ENCODE measurements around the gene ATOH8. TPM values are rescaled to one million over a fixed set of nuclear protein-coding genes. Genes with fewer than 3 reads are reported as not detected.
A peak's percentile ranks its signal among the peaks of the same experiment; 100 is the strongest.

The ATOH8 gene
- total and polyA plus RNA-seq, 4 experiments from 2014 or later, result not detected

- Histone ChIP-seq H3K4me1 (ENCODE audit: insufficient read depth, low read length) (no peaks in the 10 kb centered on the region), H3K9me3 (ENCODE audit: control insufficient read depth in 1 of 2, low read length in 2 of 2) (no peaks in the 10 kb centered on the region), H3K27me3 (ENCODE audit: insufficient read depth, low read length) (no peaks in the 10 kb centered on the region), H3K4me3 (ENCODE audit: low read length in 2 of 2) (no peak overlapping the region), H3K36me3 (ENCODE audit: insufficient read depth, low read length) (no peaks in the 10 kb centered on the region), H3K27ac (ENCODE audit: low read depth, low read length) (no peak overlapping the region)
- ChIA-PET CTCF (ENCODE audit: partially characterized antibody) (no interaction called here), POLR2A (ENCODE audit: partially characterized antibody) (no interaction called here)
- intact Hi-C loops (cut with micrococcal nuclease), result no loop called here
- Mint-ChIP-seq H3K9me3 (no peaks in the 10 kb centered on the region), H3K27me3 (peaks cover 0 to 4% of the 10 kb centered on the region in 2 donors), H3K27ac (no peak overlapping the region), H3K4me1 (peaks cover 0 to 5% (median 1%) of the 10 kb centered on the region in 4 donors), H3K4me3 (peak overlapping the region in 1 of 8 donors; percentile 58), H3K36me3 (no peaks in the 10 kb centered on the region)
- no peak for DNase-seq
Measured at GRCh38 chr2:85785027-85785822, 31.4 kb downstream of the ATOH8 start.

GRCh38 chr2:85785871-85786270 lies 32.1 kb downstream of the ATOH8 start:
- H3K27ac Mint-ChIP-seq, result peak overlapping the region in 1 of 7 donors; percentile 60

GRCh38 chr2:85786444-85786843 lies 32.7 kb downstream of the ATOH8 start:
- no peaks in the 10 kb centered on the region for H3K27me3 ChIP-seq (ENCODE audit: insufficient read depth, low read length)
- ChIA-PET POLR2A (ENCODE audit: partially characterized antibody) (no interaction called here), CTCF (ENCODE audit: partially characterized antibody) (interaction anchor here (1.1 kb wide), 1 partner anchor 10 kb away, joined by 4 read pairs; no protein-coding TSS in a partner anchor)
- H3K4me3 ChIP-seq (ENCODE audit: low read length in 2 of 2), result no peak overlapping the region
- intact Hi-C loops (cut with micrococcal nuclease), result no loop called here
- no peak overlapping the region for H3K27ac ChIP-seq (ENCODE audit: low read depth, low read length)
- no peaks in the 10 kb centered on the region for H3K9me3 ChIP-seq (ENCODE audit: control insufficient read depth in 1 of 2, low read length in 2 of 2)
- no peaks in the 10 kb centered on the region for H3K36me3 ChIP-seq (ENCODE audit: insufficient read depth, low read length)
- no peak for DNase-seq
- H3K27me3 Mint-ChIP-seq, result peaks cover 0 to 7% of the 10 kb centered on the region in 2 donors
- no peaks in the 10 kb centered on the region for H3K4me1 ChIP-seq (ENCODE audit: insufficient read depth, low read length)
- no peaks in the 10 kb centered on the region for H3K36me3 Mint-ChIP-seq
- no peak overlapping the region for H3K4me3 Mint-ChIP-seq
- peak overlapping the region in 1 of 7 donors; percentile 60 for H3K27ac Mint-ChIP-seq
- peaks cover 0 to 5% (median 1%) of the 10 kb centered on the region in 4 donors for H3K4me1 Mint-ChIP-seq
- H3K9me3 Mint-ChIP-seq, result no peaks in the 10 kb centered on the region

More at GRCh38 chr2:85785871-85786270, 32.1 kb downstream of the ATOH8 start:
- Histone ChIP-seq H3K27me3 (ENCODE audit: insufficient read depth, low read length) (no peaks in the 10 kb centered on the region), H3K9me3 (ENCODE audit: control insufficient read depth in 1 of 2, low read length in 2 of 2) (no peaks in the 10 kb centered on the region), H3K4me3 (ENCODE audit: low read length in 2 of 2) (no peak overlapping the region), H3K4me1 (ENCODE audit: insufficient read depth, low read length) (no peaks in the 10 kb centered on the region), H3K27ac (ENCODE audit: low read depth, low read length) (no peak overlapping the region), H3K36me3 (ENCODE audit: insufficient read depth, low read length) (no peaks in the 10 kb centered on the region)
- Mint-ChIP-seq H3K4me3 (no peak overlapping the region), H3K36me3 (no peaks in the 10 kb centered on the region), H3K9me3 (no peaks in the 10 kb centered on the region), H3K27me3 (peaks cover 0 to 4% of the 10 kb centered on the region in 2 donors), H3K4me1 (peaks cover 0 to 5% (median 1%) of the 10 kb centered on the region in 4 donors)
- POLR2A ChIA-PET (ENCODE audit: partially characterized antibody), result no interaction called here
- intact Hi-C loops (cut with micrococcal nuclease), result no loop called here
- CTCF ChIA-PET (ENCODE audit: partially characterized antibody), result interaction anchor here (1.1 kb wide), 1 partner anchor 10 kb away, joined by 4 read pairs; no protein-coding TSS in a partner anchor
- no peak for DNase-seq

- intact Hi-C loops (cut with micrococcal nuclease), result no loop called here
- ChIA-PET POLR2A (ENCODE audit: partially characterized antibody) (no interaction called here), CTCF (ENCODE audit: partially characterized antibody) (interaction anchor here (1.1 kb wide), 1 partner anchor 11 kb away, joined by 4 read pairs; no protein-coding TSS in a partner anchor)
- Histone ChIP-seq H3K27me3 (ENCODE audit: insufficient read depth, low read length) (no peaks in the 10 kb centered on the region), H3K36me3 (ENCODE audit: insufficient read depth, low read length) (no peaks in the 10 kb centered on the region), H3K9me3 (ENCODE audit: control insufficient read depth in 1 of 2, low read length in 2 of 2) (no peaks in the 10 kb centered on the region), H3K4me1 (ENCODE audit: insufficient read depth, low read length) (no peaks in the 10 kb centered on the region), H3K4me3 (ENCODE audit: low read length in 2 of 2) (no peak overlapping the region), H3K27ac (ENCODE audit: low read depth, low read length) (no peak overlapping the region)
- Mint-ChIP-seq H3K36me3 (no peaks in the 10 kb centered on the region), H3K27ac (no peak overlapping the region), H3K4me1 (peaks cover 0 to 5% (median 1%) of the 10 kb centered on the region in 4 donors), H3K27me3 (peaks cover 0 to 10% of the 10 kb centered on the region in 2 donors), H3K9me3 (no peaks in the 10 kb centered on the region), H3K4me3 (no peak overlapping the region)
- no peak for DNase-seq
Measured at GRCh38 chr2:85786865-85787264, 33.1 kb downstream of the ATOH8 start.

- no peak for DNase-seq
- no peaks in the 10 kb centered on the region for H3K36me3 Mint-ChIP-seq
- CTCF ChIA-PET (ENCODE audit: partially characterized antibody), result no interaction called here
- no peak overlapping the region for H3K4me3 ChIP-seq (ENCODE audit: low read length in 2 of 2)
- H3K27ac Mint-ChIP-seq, result peak overlapping the region in 1 of 7 donors; percentile 43
- intact Hi-C loops (cut with micrococcal nuclease), result no loop called here
- no peaks in the 10 kb centered on the region for H3K9me3 Mint-ChIP-seq
- H3K4me1 ChIP-seq (ENCODE audit: insufficient read depth, low read length), result no peaks in the 10 kb centered on the region
- H3K36me3 ChIP-seq (ENCODE audit: insufficient read depth, low read length), result no peaks in the 10 kb centered on the region
- H3K27me3 ChIP-seq (ENCODE audit: insufficient read depth, low read length), result no peaks in the 10 kb centered on the region
- H3K9me3 ChIP-seq (ENCODE audit: control insufficient read depth in 1 of 2, low read length in 2 of 2), result no peaks in the 10 kb centered on the region
- no peak overlapping the region for H3K27ac ChIP-seq (ENCODE audit: low read depth, low read length)
- no peak overlapping the region for H3K4me3 Mint-ChIP-seq
- H3K4me1 Mint-ChIP-seq, result peaks cover 0 to 5% (median 1%) of the 10 kb centered on the region in 4 donors
- peaks cover 0 to 15% of the 10 kb centered on the region in 2 donors for H3K27me3 Mint-ChIP-seq
- POLR2A ChIA-PET (ENCODE audit: partially characterized antibody), result no interaction called here
Measured at GRCh38 chr2:85787282-85787980, 33.6 kb downstream of the ATOH8 start.

GRCh38 chr2:85787981-85788340 lies 34.2 kb downstream of the ATOH8 start:
- H3K4me1 ChIP-seq (ENCODE audit: insufficient read depth, low read length), result no peaks in the 10 kb centered on the region
- ChIA-PET POLR2A (ENCODE audit: partially characterized antibody) (no interaction called here), CTCF (ENCODE audit: partially characterized antibody) (no interaction called here)
- no peak overlapping the region for H3K4me3 Mint-ChIP-seq
- peak overlapping the region in 1 of 7 donors; percentile 43 for H3K27ac Mint-ChIP-seq
- no peak for DNase-seq
- no peaks in the 10 kb centered on the region for H3K36me3 Mint-ChIP-seq
- H3K9me3 Mint-ChIP-seq, result no peaks in the 10 kb centered on the region
- H3K27ac ChIP-seq (ENCODE audit: low read depth, low read length), result no peak overlapping the region
- H3K4me1 Mint-ChIP-seq, result peaks cover 0 to 5% (median 1%) of the 10 kb centered on the region in 4 donors
- H3K36me3 ChIP-seq (ENCODE audit: insufficient read depth, low read length), result no peaks in the 10 kb centered on the region
- H3K27me3 ChIP-seq (ENCODE audit: insufficient read depth, low read length), result no peaks in the 10 kb centered on the region
- no peaks in the 10 kb centered on the region for H3K9me3 ChIP-seq (ENCODE audit: control insufficient read depth in 1 of 2, low read length in 2 of 2)
- H3K4me3 ChIP-seq (ENCODE audit: low read length in 2 of 2), result no peak overlapping the region
- H3K27me3 Mint-ChIP-seq, result peaks cover 0 to 18% of the 10 kb centered on the region in 2 donors
- intact Hi-C loops (cut with micrococcal nuclease), result no loop called here

- H3K36me3 Mint-ChIP-seq, result no peaks in the 10 kb centered on the region
- H3K27ac Mint-ChIP-seq, result no peak overlapping the region
- Histone ChIP-seq H3K27me3 (ENCODE audit: insufficient read depth, low read length) (no peaks in the 10 kb centered on the region), H3K27ac (ENCODE audit: low read depth, low read length) (no peak overlapping the region), H3K4me1 (ENCODE audit: insufficient read depth, low read length) (no peaks in the 10 kb centered on the region), H3K36me3 (ENCODE audit: insufficient read depth, low read length) (no peaks in the 10 kb centered on the region), H3K9me3 (ENCODE audit: control insufficient read depth in 1 of 2, low read length in 2 of 2) (no peaks in the 10 kb centered on the region), H3K4me3 (ENCODE audit: low read length in 2 of 2) (no peak overlapping the region)
- POLR2A ChIA-PET (ENCODE audit: partially characterized antibody), result no interaction called here
- intact Hi-C loops (cut with micrococcal nuclease), result no loop called here
- H3K9me3 Mint-ChIP-seq, result no peaks in the 10 kb centered on the region
- DNase-seq, result no peak
- H3K4me1 Mint-ChIP-seq, result peaks cover 0 to 5% (median 1%) of the 10 kb centered on the region in 4 donors
- peaks cover 0 to 18% of the 10 kb centered on the region in 2 donors for H3K27me3 Mint-ChIP-seq
- no peak overlapping the region for H3K4me3 Mint-ChIP-seq
- CTCF ChIA-PET (ENCODE audit: partially characterized antibody), result interaction anchor here (1.0 kb wide), 1 partner anchor 291 kb away, joined by 4 read pairs; no protein-coding TSS in a partner anchor
Measured at GRCh38 chr2:85788603-85789002, 34.8 kb downstream of the ATOH8 start.
